Retinal pigment epithelial cell (primary cell): ENCODE measurements around the gene RUNX3.

Source experiments
- DNase-seq: peaks from one replicate; pipeline ENCODE4 v3.0.0-alpha.2; 2010; ENCODE audit warnings: low read depth
- H3K4me3 ChIP-seq: 2 replicates; pipeline ENCODE4 v1.5.1; 2011; ENCODE audit warnings: mild to moderate bottlenecking, low read length, control low read depth, moderate library complexity
- TF ChIP-seq, protein P1 (sequence below): conservative IDR thresholded peaks from 2 replicates; pipeline ENCODE4 v1.5.1; 2011; ENCODE audit warnings: low read depth, low read length, control low read depth, inconsistent platforms

RUNX3 gene

DNA sequence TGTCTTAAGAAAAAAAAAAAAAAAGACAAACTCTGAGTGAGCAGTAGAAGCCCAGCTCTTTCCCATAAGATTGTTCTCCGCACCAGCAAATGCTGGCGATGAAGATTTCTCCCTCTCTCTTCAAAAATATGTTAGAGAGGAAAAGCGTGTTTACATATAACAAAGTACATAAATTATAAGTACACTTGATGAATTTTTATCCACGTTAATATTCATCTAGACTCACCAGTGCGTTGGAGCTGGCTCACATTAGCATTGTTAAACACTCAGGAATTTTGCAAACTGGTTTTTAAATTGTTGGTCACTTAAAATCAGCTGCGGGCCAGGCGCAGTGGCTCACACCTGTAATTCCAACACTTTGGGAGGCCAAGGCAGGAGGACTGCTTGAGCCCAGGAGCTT is 56.0 kb downstream of the RUNX3 start:
- H3K4me3 ChIP-seq = no peak overlapping the region
- no peak for DNase-seq
- TF ChIP-seq, protein P1, sequence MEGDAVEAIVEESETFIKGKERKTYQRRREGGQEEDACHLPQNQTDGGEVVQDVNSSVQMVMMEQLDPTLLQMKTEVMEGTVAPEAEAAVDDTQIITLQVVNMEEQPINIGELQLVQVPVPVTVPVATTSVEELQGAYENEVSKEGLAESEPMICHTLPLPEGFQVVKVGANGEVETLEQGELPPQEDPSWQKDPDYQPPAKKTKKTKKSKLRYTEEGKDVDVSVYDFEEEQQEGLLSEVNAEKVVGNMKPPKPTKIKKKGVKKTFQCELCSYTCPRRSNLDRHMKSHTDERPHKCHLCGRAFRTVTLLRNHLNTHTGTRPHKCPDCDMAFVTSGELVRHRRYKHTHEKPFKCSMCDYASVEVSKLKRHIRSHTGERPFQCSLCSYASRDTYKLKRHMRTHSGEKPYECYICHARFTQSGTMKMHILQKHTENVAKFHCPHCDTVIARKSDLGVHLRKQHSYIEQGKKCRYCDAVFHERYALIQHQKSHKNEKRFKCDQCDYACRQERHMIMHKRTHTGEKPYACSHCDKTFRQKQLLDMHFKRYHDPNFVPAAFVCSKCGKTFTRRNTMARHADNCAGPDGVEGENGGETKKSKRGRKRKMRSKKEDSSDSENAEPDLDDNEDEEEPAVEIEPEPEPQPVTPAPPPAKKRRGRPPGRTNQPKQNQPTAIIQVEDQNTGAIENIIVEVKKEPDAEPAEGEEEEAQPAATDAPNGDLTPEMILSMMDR = no peak

DNA sequence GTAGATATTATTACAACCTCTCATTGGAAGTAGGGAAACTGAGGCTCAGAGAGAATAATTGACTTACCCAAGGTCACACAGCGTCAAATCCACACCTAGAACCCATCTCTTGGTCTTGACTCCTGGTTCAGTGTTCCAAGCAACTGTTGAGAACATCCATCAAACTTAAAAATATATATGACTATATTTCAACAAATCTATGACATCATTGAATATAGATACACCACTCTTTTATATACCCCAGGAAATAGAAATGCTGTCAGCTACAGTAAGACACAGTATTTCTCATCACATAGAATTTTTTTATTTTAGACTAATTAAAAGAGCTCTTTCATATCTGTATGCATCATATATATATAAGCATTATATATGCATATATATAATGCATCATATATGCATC is 56.9 kb downstream of the RUNX3 start:
- no peak overlapping the region for H3K4me3 ChIP-seq
- no peak for DNase-seq
- TF ChIP-seq, protein P1 = no peak

DNA sequence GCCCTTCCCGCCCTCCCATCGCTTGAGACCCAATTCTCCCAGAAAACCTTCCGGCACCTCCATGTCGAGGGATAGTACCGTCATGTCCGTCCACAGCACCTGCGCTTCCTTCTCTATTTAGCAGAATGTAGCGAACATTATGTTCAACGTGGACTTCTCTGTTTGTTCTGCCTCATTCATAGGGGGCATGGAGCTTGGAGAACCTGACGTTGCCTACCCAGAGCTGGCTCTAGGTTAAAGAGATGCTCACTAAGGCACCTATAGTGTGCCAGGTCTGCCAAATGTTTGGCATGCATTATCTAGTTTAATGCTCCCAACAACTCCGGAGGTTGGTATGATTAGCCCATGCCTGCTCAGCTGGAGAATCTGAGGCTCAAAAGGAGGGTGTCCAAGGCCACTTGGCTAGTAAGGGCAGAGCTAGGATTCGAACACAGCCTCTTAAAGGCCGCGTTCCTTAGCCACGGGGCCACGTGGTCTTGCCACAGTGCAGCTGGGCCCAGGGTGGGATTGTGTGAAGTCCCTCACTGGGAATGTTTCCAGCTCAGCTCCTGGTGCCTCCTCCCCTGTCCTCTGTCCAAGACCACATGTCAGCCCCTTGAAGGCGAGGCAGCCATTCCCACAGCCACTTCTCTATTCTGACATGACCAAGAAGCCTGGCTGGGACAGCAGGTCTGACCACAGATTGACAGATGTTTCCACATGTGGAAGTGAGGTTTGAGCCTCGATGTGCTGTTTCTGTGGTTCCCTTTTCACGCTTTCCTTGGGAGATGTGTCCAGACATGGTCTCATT is 57.8 kb downstream of the RUNX3 start:
- no peak for DNase-seq
- TF ChIP-seq, protein P1 = no peak
- no peak overlapping the region for H3K4me3 ChIP-seq

DNA sequence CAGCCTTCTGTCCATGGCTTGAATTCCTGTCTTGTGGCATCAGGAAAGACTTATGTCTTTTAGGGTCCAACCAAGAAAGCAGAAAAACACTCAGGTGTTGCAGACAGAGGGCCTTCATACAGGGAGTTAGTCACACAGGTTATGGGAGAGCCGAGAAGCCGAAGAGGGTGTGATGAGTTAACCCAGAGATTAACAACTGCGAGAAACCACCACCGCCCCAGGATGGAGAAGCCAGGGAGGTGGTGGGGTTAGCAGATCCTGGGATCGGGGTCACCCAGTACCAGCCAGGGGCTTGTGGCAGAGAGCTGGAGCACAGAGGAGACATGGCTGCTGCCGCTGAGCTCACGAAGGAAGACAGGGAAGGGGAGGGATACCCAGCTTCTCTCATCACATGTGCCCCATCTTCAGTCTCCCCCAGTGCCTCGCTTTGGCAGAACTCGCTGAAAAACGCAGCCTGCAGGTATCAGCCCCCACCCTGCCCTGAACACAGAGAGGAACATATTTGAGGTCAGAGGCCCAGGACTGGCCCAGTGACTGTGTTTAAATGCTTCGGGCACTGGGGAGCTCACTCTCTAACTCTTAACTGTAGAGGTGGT is 58.7 kb downstream of the RUNX3 start:
- no peak overlapping the region for H3K4me3 ChIP-seq
- DNase-seq = no peak
- TF ChIP-seq, protein P1 = no peak

DNA sequence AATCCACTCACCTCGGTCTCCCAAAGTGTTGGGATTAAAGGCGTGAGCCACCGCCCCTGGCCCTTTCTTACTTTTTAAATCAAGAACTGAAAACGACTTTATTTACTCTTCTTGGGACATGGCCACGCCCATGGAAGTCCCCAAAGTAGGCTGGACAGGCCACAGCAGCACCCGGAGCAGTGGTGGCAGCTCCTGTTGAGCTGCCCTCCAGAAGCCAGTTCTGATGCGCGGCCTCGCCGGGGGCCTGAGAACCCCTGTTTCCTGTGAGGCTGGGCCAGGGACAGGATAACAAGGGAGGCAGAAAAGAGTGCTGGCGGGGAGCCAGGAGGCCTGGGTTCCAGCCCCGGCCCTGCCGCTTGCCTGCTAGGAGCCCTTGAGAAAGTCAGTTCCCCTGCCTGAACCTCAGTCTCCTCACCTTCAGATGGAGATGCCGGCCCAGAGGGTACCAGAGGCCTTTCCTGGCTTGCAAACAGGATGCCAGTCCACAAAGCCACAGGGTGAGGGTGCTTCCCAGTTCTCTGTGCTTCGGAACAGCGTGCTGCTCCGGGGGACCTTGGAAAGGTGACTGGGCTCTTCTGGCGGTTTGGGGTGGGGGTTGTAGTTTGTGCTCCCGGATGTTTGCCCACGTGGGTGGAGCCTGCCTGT is 59.4 kb downstream of the RUNX3 start:
- TF ChIP-seq, protein P1 = no peak
- H3K4me3 ChIP-seq = no peak overlapping the region
- DNase-seq = no peak

DNA sequence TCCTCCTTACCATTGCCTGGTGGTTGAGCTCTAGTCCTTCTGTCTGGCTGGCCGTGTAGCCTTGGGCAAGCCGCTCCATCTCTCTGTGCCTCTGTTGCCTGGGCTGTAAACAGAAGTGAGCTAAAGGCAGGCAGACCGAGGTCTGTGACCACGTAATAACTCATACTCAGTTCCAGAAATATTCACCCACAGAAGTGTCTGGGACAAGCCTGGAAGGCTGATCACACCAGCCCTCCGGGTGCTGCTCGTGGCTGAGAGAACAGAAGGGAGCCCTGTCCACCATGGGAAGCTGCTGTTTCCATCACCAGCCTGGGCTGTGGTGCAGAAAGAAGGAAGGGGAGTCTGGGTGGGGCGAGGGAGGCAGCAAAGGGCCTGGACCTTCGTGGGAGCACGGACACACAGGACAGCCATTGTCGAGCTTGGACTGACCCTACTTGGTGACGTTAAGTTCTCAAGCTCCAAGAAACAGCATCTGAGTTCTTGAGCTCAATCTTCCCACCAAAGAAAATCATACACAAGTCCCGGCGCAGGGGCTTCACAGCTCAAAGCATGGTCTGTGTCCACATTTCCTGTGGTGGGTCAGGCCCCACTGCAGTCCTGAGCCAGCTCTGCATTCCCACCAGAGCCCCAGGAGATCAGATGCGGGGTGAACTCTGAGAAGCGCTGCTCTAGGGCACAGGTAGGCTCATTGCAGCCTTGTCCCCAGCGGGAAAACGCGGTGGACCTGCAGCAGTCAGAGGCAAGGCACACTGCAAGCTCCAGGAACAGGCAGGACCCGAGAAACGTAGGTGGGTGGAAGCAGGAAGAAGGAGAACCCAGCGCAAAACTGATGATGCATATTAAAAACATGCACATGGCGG is 61.8 kb downstream of the RUNX3 start:
- TF ChIP-seq, protein P1 = no peak
- no peak for DNase-seq
- H3K4me3 ChIP-seq = no peak overlapping the region
